SKM-1 treated with dmso at 0.1 percent for 144 hours (cell line): ENCODE data around the gene ASCC1.
"Not testable (repeated sequence)": the region's sequence is repeated elsewhere in the genome, so short reads cannot be mapped to it uniquely, and the experiment has no call there.

Experiments used
- DNase-seq: peaks from one replicate; lab custom pipeline; 2025; ENCODE audit not compliant: unreplicated experiment; lab: John Stamatoyannopoulos, UW

ASCC1 gene

GRCh38 chr10:72173619-72174296 is 42.3 kb downstream of the ASCC1 start:
- no peak for DNase-seq

- DNase-seq = no peak
These were observed 42.8 kb downstream of the ASCC1 start for GRCh38 chr10:72173262-72173618.

DNA sequence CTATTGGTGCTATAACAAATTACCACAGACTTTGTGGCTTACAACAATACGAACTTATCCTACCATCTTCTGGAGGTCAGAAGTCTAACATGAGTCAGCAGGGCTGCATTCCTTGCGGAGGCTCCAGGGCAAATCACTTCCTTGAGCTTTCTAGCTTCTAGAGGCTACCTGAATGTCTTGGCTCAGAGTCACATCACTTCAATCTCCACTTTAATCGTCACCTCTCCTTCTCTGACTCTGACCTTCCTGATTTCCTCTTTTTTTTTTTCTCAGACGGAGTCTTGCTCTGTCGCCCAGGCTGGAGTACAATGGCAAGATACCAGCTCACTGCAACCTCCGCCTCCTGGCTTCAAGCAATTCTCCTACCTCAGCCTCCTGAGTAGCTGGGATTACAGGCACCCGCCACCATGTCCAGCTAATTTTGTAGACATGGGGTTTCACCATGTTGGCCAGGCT is 44.9 kb downstream of the ASCC1 start:
- no peak for DNase-seq

GRCh38 chr10:72170733-72171132 is 45.3 kb downstream of the ASCC1 start:
- no peak for DNase-seq

DNA sequence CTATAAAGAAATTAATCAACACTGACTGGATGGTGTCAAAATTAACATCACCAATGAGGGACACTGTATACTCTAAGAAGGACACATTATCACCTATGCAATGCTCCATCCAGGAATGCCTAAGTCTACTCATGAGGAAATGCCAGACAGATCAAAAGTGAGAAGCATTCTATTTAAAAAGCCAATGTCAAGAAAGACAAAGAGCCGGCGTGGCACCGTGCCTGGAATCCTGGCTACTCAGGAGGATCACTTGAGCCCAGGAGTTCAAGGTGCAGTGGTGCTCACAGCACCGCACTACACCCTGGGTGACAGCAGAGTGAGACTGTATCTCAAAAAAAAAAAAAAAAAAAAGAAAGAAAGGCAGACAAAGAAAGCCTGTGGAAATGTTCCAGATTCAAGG is 45.8 kb downstream of the ASCC1 start:
- DNase-seq = no peak

- no peak for DNase-seq
These were observed 49.0 kb downstream of the ASCC1 start for GRCh38 chr10:72167118-72167517.

GRCh38 chr10:72164617-72165016 is 51.5 kb downstream of the ASCC1 start:
- DNase-seq = peak; percentile 60

DNA sequence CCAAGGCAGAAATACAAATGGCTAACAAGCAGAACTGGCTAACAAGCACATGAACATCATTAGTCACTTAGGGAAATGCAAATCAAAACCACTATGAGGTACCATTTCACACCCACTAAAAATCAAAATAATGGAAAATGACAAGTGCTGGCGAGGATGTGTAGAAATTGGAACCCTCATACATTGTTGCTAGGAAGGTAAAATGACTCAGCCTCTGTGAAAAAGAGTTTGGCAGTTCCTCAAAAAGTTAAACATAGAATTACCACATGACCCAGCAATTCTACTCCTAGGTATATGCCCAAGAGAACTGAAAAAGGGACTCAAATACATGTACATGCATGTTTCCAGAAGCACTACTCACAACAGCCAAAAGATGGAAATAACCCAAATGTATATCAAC is 53.1 kb downstream of the ASCC1 start:
- peak; percentile 61 for DNase-seq

GRCh38 chr10:72158176-72158575 is 57.9 kb downstream of the ASCC1 start:
- DNase-seq = no peak

GRCh38 chr10:72156223-72156622 is 59.9 kb downstream of the ASCC1 start:
- DNase-seq = no peak

- DNase-seq = no peak
These were observed 63.8 kb downstream of the ASCC1 start for GRCh38 chr10:72152286-72152685.

GRCh38 chr10:72150746-72151478 is 65.2 kb downstream of the ASCC1 start:
- not testable (repeated sequence) for DNase-seq

GRCh38 chr10:72147324-72147584 is 68.8 kb downstream of the ASCC1 start:
- DNase-seq = not testable (repeated sequence)

DNA sequence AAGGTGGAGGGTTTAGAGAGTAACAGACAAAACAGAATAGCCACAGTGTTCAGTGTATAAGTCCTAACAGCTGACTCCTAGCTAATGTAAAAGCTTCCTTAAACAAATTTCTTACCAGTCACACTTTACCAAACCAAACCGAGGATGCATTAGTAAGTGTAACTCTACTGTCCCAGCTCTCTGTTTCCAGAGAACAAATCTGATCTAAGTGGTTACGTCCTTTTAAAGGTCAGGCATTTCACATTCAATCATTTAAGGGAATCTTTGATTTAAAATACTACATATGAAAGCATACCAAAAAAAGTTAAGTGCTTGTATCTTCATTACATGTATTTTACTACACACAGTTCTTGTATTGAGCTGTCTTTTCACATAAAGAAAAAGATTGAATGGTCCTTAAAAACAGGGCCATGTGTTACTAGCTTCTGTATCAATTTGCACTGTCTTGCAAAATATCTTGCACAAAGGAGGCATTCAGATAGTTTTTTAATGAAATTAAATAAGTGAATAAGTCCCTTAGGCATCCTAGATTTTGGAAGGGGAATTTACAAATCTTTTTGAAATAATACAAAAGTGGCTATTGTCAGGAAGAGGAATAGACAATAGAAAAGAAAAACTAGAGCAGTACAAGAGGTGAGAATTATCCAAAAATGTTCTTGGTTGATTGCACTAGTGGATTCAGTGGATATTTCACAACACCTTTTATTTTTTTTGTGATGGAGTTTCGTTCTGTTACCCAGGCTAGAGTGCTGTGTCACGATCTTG is 69.3 kb downstream of the ASCC1 start:
- DNase-seq = no peak

GRCh38 chr10:72146071-72146470 is 70.0 kb downstream of the ASCC1 start:
- DNase-seq = no peak

- DNase-seq = no peak
These were observed 70.4 kb downstream of the ASCC1 start for GRCh38 chr10:72145657-72146056.

DNA sequence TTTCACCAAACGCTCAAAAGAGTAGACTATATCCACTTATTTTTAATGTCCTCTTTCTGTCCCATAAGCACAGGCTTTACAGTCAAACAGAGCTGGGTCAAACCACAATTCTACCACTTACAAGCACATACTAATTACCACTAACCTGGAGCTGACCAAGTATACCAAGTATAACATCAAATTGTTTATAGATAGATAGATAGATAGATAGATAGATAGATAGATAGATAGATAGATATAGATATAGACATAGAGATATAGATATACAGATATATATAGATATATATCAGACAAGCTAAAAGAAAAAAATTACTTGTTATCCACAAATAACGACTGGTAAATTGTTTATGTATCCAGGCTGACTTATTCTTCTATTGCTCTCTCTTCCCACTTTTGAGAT is 75.2 kb downstream of the ASCC1 start:
- DNase-seq = no peak

DNA sequence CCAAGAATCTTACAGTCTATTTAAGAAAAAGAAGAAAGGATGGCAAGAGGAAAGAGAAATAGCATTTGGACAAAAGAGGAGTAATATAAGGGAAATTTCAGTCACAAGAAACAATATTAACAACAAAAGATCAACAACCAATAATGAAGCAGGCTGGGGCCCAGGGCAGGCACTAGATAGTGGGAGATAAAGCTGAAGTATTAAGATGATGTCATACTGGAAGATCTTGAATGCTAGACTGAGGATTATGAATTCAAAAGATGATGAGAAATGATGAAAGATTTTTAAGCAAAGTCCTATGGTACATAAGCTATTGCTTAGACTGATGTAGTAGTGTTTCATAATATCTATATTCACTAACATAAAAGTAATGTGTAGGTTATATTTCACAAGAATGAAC is 75.9 kb downstream of the ASCC1 start:
- no peak for DNase-seq

DNA sequence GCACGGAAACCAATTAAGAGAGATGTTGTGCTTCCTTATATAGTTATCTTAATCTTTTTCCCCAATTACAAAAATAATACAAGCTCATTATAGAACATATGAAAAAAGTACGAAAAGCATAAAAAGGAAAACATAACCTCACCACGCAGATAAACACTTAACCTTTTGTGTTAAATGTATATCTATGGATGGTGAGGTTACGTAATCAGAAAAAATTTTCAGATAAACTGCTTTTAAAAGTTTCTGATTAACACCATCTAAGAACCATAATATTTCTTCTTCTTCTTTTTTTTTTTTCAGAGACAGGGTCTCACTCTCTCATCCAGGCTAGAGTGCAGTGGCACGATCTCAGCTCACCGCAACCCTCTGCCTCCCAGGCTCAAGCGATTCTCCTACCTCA is 78.5 kb downstream of the ASCC1 start:
- no peak for DNase-seq

GRCh38 chr10:72136225-72136624 is 79.9 kb downstream of the ASCC1 start:
- not testable (repeated sequence) for DNase-seq

GRCh38 chr10:72134785-72135767 is 81.0 kb downstream of the ASCC1 start:
- no peak for DNase-seq
